A673 (cell line): ENCODE data around the gene CNTROB. TPM values are rescaled to one million over a fixed set of nuclear protein-coding genes. Genes with fewer than 3 reads are reported as not detected.

Experiments used
- BruUV-seq: library from RNA; stranded (reverse); fragments of 400-500 nt; replicated peaks from 2 replicates; lab custom pipeline; 2021; lab: Mats Ljungman, UMichigan
- CTCF ChIA-PET: fragments of 300-600 bp; sonication (Branson Sonifier 250); formaldehyde crosslinking; loops from one replicate; lab custom pipeline; 2022; ENCODE audit warnings: antibody characterized with exemption; lab: Charles Lee
- POLR2A ChIA-PET: fragments of 300-600 bp; sonication (Branson Sonifier 250); formaldehyde crosslinking; loops from one replicate; lab custom pipeline; 2022; ENCODE audit warnings: antibody characterized with exemption; ENCODE audit not compliant: low non-redundant PET; lab: Charles Lee
- DNase-seq: peaks from one replicate; pipeline ENCODE4 v3.0.0-alpha.2; 2015; ENCODE audit warnings: low spot score
- H3K27ac ChIP-seq: fragments of 200-600 bp; sonication (generic); 2 replicates; pipeline ENCODE4 v1.5.1; 2016; ENCODE audit warnings: mixed run types, low read depth, mild to moderate bottlenecking, mixed read lengths, antibody characterized with exemption, low read length; ENCODE audit not compliant: poor library complexity, severe bottlenecking
- H3K27me3 ChIP-seq: fragments of 200-600 bp; sonication (generic); replicated peaks from 2 replicates; pipeline ENCODE4 v1.6.1; 2017; ENCODE audit warnings: mixed run types, low read depth, mild to moderate bottlenecking, mixed read lengths, antibody characterized with exemption, low read length; ENCODE audit not compliant: insufficient read depth, poor library complexity
- H3K36me3 ChIP-seq: fragments of 200-600 bp; sonication (generic); 2 replicates; pipeline ENCODE4 v1.6.1; 2016; ENCODE audit warnings: mixed run types, mild to moderate bottlenecking, mixed read lengths, antibody characterized with exemption, low read length; ENCODE audit not compliant: insufficient read depth, poor library complexity, severe bottlenecking
- H3K4me1 ChIP-seq: fragments of 200-600 bp; sonication (generic); 2 replicates; pipeline ENCODE4 v1.6.1; 2017; ENCODE audit warnings: mixed run types, mild to moderate bottlenecking, mixed read lengths, antibody characterized with exemption, low read length; ENCODE audit not compliant: insufficient read depth, poor library complexity, severe bottlenecking
- H3K4me3 ChIP-seq: fragments of 200-600 bp; sonication (generic); 2 replicates; pipeline ENCODE4 v1.5.1; 2016; ENCODE audit warnings: low read depth, mixed run types, mild to moderate bottlenecking, mixed read lengths, low read length; ENCODE audit not compliant: poor library complexity, severe bottlenecking
- H3K9me3 ChIP-seq: fragments of 200-600 bp; sonication (generic); 2 replicates; pipeline ENCODE4 v1.6.1; 2016; ENCODE audit warnings: mixed run types, low read depth, mild to moderate bottlenecking, mixed read lengths, antibody characterized with exemption, low read length; ENCODE audit not compliant: poor library complexity, severe bottlenecking
- EZH2 ChIP-seq: fragments of 200-600 bp; sonication (generic); IDR thresholded peaks from 2 replicates; pipeline ENCODE4 v1.6.1; 2017; ENCODE audit warnings: borderline replicate concordance, low read depth, mild to moderate bottlenecking, mixed read lengths, antibody characterized with exemption, low read length; ENCODE audit not compliant: poor library complexity, severe bottlenecking
- intact Hi-C: fragments of 100-400 bp; cut with micrococcal nuclease; formaldehyde crosslinking; loops from one replicate; pipeline ENCODE4 v1.10.0; 2022; ENCODE audit not compliant: unreplicated experiment
- total RNA-seq: library from RNA; stranded (reverse); gene quantifications from 2 replicates; pipeline ENCODE4 v1.2.3, GENCODE V29; 2021
- TF ChIP-seq, protein P1 (sequence below): fragments of 300-800, 200-600 bp; sonication (generic); conservative IDR thresholded peaks from 2 replicates; pipeline ENCODE4 v1.5.1; 2017; ENCODE audit warnings: low read depth, mild to moderate bottlenecking, antibody characterized with exemption, low read length, moderate library complexity, mixed read lengths

CNTROB gene
- total RNA-seq, 1 experiment from 2014 or later: 72.3 TPM

DNA sequence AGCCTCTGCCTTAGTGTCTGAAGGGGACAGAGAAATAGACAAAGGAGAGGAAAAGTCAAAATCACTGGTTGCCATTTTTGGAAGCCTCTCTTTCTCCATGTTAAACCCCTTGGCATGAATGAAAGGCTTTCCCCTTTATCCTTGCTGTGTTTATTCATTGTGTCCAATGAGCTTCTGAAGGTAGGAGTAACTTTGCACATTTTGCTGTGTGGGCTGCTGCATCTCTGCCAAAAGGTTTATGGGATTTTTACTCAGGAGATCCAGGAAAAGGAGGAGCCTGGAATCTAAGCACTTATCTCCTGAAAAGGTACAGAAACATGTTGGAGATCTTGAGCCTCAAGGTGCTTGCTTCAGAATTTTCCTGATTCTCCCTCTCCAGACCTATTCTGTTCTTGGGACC lies 3.9 kb downstream of the CNTROB start:
- CTCF ChIA-PET: no interaction called here
- Histone ChIP-seq H3K9me3 (no peaks in the 10 kb centered on the region), H3K4me3 (no peak overlapping the region), H3K27me3 (no peaks in the 10 kb centered on the region), H3K4me1 (peaks cover 18% of the 10 kb centered on the region), H3K36me3 (peaks cover 54% of the 10 kb centered on the region), H3K27ac (peak overlapping the region; percentile 17)
- TF ChIP-seq, protein P1, sequence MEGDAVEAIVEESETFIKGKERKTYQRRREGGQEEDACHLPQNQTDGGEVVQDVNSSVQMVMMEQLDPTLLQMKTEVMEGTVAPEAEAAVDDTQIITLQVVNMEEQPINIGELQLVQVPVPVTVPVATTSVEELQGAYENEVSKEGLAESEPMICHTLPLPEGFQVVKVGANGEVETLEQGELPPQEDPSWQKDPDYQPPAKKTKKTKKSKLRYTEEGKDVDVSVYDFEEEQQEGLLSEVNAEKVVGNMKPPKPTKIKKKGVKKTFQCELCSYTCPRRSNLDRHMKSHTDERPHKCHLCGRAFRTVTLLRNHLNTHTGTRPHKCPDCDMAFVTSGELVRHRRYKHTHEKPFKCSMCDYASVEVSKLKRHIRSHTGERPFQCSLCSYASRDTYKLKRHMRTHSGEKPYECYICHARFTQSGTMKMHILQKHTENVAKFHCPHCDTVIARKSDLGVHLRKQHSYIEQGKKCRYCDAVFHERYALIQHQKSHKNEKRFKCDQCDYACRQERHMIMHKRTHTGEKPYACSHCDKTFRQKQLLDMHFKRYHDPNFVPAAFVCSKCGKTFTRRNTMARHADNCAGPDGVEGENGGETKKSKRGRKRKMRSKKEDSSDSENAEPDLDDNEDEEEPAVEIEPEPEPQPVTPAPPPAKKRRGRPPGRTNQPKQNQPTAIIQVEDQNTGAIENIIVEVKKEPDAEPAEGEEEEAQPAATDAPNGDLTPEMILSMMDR: no peak
- no peak for TF ChIP-seq EZH2
- intact Hi-C loops: no loop called here
- no TSS peak for BruUV-seq
- DNase-seq: no peak
- POLR2A ChIA-PET: no interaction called here

DNA sequence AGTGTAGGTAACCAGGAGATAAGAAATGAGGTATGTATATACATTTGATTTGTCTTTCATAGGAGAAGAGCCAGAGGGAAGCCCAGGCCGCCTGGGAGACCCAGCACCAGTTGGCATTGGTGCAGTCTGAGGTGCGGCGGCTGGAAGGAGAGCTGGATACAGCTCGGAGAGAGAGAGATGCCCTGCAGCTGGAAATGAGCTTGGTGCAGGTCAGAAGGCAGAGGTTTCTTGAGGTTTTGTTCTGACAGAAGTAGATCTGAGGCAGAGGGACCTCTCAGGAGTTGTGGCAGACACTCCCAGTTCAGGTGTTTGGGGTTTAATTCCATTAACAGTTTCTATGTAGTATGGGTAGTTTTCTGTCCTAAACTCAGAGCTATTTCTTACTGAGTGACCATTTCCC lies 8.0 kb downstream of the CNTROB start:
- intact Hi-C loops: no loop called here
- TF ChIP-seq, protein P1: no peak
- TF ChIP-seq EZH2: no peak
- Histone ChIP-seq H3K36me3 (peaks cover 80% of the 10 kb centered on the region), H3K27ac (no peak overlapping the region), H3K4me1 (peaks cover under 1% of the 10 kb centered on the region), H3K9me3 (no peaks in the 10 kb centered on the region), H3K4me3 (no peak overlapping the region), H3K27me3 (no peaks in the 10 kb centered on the region)
- no peak for DNase-seq
- BruUV-seq: no TSS peak
- POLR2A ChIA-PET: no interaction called here
- CTCF ChIA-PET: no interaction called here

DNA sequence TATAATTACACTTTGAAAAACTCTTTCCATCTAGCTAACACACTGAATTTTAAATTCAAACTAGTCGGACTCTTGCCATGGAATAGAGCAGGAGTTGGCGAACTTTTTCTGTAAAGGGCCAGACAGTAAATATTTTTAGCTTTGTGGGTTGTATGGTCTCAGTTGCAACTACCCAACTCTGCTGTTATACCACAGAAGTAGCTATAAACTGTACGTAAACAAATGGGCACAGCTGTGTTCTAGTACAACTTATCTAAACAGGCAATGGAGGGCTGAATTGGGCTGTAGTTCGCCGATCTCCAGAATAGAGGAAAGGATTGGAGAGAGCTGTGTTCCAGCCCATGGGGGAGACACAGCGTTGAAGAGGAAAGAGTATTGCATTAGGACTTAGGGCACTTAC lies 8.7 kb downstream of the CNTROB start:
- Histone ChIP-seq H3K9me3 (no peaks in the 10 kb centered on the region), H3K36me3 (peaks cover 81% of the 10 kb centered on the region), H3K27me3 (no peaks in the 10 kb centered on the region), H3K4me1 (no peaks in the 10 kb centered on the region), H3K4me3 (no peak overlapping the region), H3K27ac (no peak overlapping the region)
- intact Hi-C loops: no loop called here
- TF ChIP-seq, protein P1: no peak
- TF ChIP-seq EZH2: no peak
- DNase-seq: no peak
- BruUV-seq: no TSS peak
- POLR2A ChIA-PET: no interaction called here
- CTCF ChIA-PET: no interaction called here
